NAMALWA (cell line): ENCODE data around the gene NPPC.
"Not testable (repeated sequence)": the region's sequence is repeated elsewhere in the genome, so short reads cannot be mapped to it uniquely, and the experiment has no call there.

ENCODE experiments used
- DNase-seq: peaks from one replicate; pipeline ENCODE4 v3.0.0-alpha.2; 2015; ENCODE audit warnings: low spot score

Gene NPPC

DNA sequence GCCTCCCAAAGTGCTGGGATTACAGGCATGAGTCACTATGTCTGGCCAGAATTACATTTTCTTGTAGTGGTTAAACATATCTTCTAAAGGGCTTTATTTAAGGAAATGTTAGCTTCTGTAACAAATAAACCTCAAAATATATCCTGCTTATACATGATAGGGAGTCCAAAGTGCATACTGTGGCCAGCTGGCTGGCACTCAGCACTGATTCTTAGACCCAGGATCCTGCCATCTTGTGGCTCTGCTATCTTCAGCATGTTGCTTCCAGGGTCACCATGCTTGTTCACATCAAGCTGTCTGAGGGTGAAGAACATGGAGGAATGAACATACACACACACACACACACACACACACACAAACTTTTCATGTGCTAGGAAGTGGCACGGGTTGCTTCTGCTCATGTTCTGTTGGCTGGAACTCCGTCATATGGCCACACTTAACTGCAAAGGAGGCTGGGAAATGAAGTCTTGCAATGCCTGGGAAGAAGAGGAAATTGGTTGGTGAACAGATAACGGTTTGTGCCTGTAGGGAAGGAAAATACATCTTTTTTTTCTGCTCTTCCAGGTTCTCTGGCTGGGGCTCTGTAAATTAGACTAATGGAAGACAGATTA is 40.0 kb downstream of the NPPC start:
- DNase-seq: no peak

GRCh38 chr2:231884438-231885140 is 41.6 kb downstream of the NPPC start:
- no peak for DNase-seq

- DNase-seq: no peak
Measured at GRCh38 chr2:231883468-231883881, 42.7 kb downstream of the NPPC start.

DNA sequence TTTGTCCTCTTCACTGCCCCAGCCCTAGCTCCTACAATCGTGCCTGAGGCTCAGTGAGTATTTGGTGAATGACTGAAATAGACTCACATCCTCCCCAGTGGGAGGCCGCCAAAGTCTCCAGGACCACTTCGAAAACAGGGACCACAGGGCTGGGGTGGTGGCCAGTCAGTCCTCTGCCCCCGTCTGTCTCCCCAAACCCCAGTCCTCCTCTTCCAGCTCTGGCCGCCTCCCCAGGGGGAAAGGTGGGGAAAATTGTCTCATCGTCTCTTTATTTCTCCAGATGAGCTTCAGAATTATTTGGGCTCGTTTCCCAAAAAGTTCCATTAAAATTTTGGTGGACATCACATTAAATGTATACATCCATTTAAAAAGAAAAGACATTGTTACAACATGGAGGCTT is 43.5 kb downstream of the NPPC start:
- DNase-seq: no peak

- DNase-seq: not testable (repeated sequence)
Measured at GRCh38 chr2:231880371-231880770, 45.8 kb downstream of the NPPC start.

GRCh38 chr2:231879216-231879615 is 47.0 kb downstream of the NPPC start:
- DNase-seq: no peak

GRCh38 chr2:231877533-231878456 is 48.4 kb downstream of the NPPC start:
- DNase-seq: no peak

- DNase-seq: no peak
Measured at GRCh38 chr2:231874944-231875343, 51.3 kb downstream of the NPPC start.
